Measurements from ENCODE around the gene RLBP1. TPM values are rescaled to one million over a fixed set of nuclear protein-coding genes. Genes with fewer than 3 reads are reported as not detected.

Gene RLBP1
- total RNA-seq, 1 experiment from 2014 or later, result not detected

- ChIA-PET POLR2A (ENCODE audit: unreplicated experiment) (no interaction called here), CTCF (no interaction called here)
- Histone ChIP-seq H3K36me3 (ENCODE audit: low read depth) (no peaks in the 10 kb centered on the region), H3K9me3 (ENCODE audit: insufficient read depth, low read depth) (no peaks in the 10 kb centered on the region), H3K4me3 (no peak overlapping the region), H3K9me2 (ENCODE audit: insufficient read depth) (no peaks in the 10 kb centered on the region), H3F3A (ENCODE audit: insufficient read depth, low read depth) (no peaks in the 10 kb centered on the region), H3K4me1 (replicated peaks; ENCODE audit: insufficient read depth) (no peaks in the 10 kb centered on the region), H2AFZ (no peak overlapping the region), H3K27me3 (ENCODE audit: insufficient read depth, low read depth) (0 out of 2 replicates have a peak, but pooled peaks cover 5% of the 10 kb centered on the region), H3K27ac (no peak overlapping the region), H3K4me2 (no peak overlapping the region), H4K20me1 (ENCODE audit: insufficient read depth) (no peaks in the 10 kb centered on the region), H3K79me2 (ENCODE audit: low read depth) (no peaks in the 10 kb centered on the region)
- intact Hi-C loops (cut with micrococcal nuclease; ENCODE audit: unreplicated experiment), result no loop called here
- TF ChIP-seq, protein P1, sequence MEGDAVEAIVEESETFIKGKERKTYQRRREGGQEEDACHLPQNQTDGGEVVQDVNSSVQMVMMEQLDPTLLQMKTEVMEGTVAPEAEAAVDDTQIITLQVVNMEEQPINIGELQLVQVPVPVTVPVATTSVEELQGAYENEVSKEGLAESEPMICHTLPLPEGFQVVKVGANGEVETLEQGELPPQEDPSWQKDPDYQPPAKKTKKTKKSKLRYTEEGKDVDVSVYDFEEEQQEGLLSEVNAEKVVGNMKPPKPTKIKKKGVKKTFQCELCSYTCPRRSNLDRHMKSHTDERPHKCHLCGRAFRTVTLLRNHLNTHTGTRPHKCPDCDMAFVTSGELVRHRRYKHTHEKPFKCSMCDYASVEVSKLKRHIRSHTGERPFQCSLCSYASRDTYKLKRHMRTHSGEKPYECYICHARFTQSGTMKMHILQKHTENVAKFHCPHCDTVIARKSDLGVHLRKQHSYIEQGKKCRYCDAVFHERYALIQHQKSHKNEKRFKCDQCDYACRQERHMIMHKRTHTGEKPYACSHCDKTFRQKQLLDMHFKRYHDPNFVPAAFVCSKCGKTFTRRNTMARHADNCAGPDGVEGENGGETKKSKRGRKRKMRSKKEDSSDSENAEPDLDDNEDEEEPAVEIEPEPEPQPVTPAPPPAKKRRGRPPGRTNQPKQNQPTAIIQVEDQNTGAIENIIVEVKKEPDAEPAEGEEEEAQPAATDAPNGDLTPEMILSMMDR (conservative IDR thresholded peaks at IDR 0.05), result no peak
- TF ChIP-seq EZH2 (IDR thresholded peaks at IDR 0.05; ENCODE audit: low read depth), result no peak
- BruUV-seq (replicated peaks), result no TSS peak
- no peak for DNase-seq
These were observed 9.7 kb downstream of the RLBP1 start for GRCh38 chr15:89211678-89212170.

DNA sequence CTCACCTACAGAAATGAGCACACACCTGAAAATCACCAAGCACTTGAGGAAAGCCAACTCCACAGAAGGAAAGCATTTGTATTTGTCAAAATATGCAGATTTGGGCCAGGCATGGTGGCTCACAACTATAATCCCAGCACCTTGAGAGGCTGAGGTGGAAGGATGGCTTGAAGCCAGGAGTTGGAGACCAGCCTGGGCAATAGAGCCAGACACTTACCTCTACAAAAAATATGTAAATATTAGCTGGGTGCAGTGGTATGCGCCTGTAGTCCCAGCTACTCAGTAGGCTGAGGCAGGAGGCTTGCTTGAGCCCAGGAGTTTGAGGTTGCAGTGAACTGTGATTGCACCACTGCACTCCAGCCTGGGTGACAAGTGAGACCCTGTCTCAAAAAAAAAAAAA is 12.3 kb downstream of the RLBP1 start:
- H3K9me2 ChIP-seq (ENCODE audit: insufficient read depth), result no peaks in the 10 kb centered on the region
- H3K27me3 ChIP-seq (ENCODE audit: insufficient read depth, low read depth), result no peaks in the 10 kb centered on the region
- CTCF ChIA-PET, result no interaction called here
- TF ChIP-seq EZH2 (IDR thresholded peaks at IDR 0.05; ENCODE audit: low read depth), result no peak
- TF ChIP-seq, protein P1 (conservative IDR thresholded peaks at IDR 0.05), result no peak
- DNase-seq, result no peak
- no peaks in the 10 kb centered on the region for H3K4me1 ChIP-seq (replicated peaks; ENCODE audit: insufficient read depth)
- H3K4me3 ChIP-seq, result no peak overlapping the region
- BruUV-seq (replicated peaks), result no TSS peak
- H3K36me3 ChIP-seq (ENCODE audit: low read depth), result no peaks in the 10 kb centered on the region
- H3K4me2 ChIP-seq, result no peak overlapping the region
- no peak overlapping the region for H3K27ac ChIP-seq
- H3K79me2 ChIP-seq (ENCODE audit: low read depth), result no peaks in the 10 kb centered on the region
- POLR2A ChIA-PET (ENCODE audit: unreplicated experiment), result no interaction called here
- H3K9me3 ChIP-seq (ENCODE audit: insufficient read depth, low read depth), result no peaks in the 10 kb centered on the region
- H2AFZ ChIP-seq, result no peak overlapping the region
- no peaks in the 10 kb centered on the region; the same call in 1 of the 2 replicates for H3F3A ChIP-seq (ENCODE audit: insufficient read depth, low read depth)
- intact Hi-C loops (cut with micrococcal nuclease; ENCODE audit: unreplicated experiment), result loop anchor here (5.0 kb wide), 2 partner anchors 33 to 93 kb away; partner anchors contain the start of gene FANCI
- H4K20me1 ChIP-seq (ENCODE audit: insufficient read depth), result no peaks in the 10 kb centered on the region

DNA sequence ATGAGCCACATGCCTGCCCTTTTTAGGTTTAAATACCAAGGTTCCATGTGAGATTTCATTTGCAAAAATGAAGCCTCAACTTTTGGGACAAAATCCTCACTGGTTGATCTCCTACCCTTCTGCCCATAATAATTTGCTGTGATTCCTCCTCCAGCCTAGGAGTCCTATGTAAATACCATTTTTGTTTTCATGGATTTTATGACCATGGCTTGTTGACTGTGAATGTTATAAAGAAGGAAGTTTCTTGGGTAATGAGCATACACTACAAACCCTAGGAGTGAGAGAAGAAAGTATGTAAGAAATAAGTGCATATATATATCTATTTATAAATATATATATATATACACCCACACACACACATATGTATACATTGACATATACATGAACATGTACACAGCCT is 13.1 kb downstream of the RLBP1 start:
- POLR2A ChIA-PET (ENCODE audit: unreplicated experiment), result interaction anchor here (0.7 kb wide), 1 partner anchor 308 kb away, joined by 3 read pairs; no protein-coding TSS in a partner anchor
- intact Hi-C loops (cut with micrococcal nuclease; ENCODE audit: unreplicated experiment), result loop anchor here (5.0 kb wide), 2 partner anchors 34 to 94 kb away; partner anchors contain the start of gene FANCI
- TF ChIP-seq, protein P1 (conservative IDR thresholded peaks at IDR 0.05), result no peak
- no peak for TF ChIP-seq EZH2 (IDR thresholded peaks at IDR 0.05; ENCODE audit: low read depth)
- H3K4me2 ChIP-seq, result no peak overlapping the region
- no TSS peak for BruUV-seq (replicated peaks)
- DNase-seq, result no peak
- H3K27me3 ChIP-seq (ENCODE audit: insufficient read depth, low read depth), result no peaks in the 10 kb centered on the region
- H3F3A ChIP-seq (ENCODE audit: insufficient read depth, low read depth), result peaks cover 5% of the 10 kb centered on the region; the same call in 1 of the 2 replicates
- H3K4me1 ChIP-seq (replicated peaks; ENCODE audit: insufficient read depth), result no peaks in the 10 kb centered on the region
- no peaks in the 10 kb centered on the region for H4K20me1 ChIP-seq (ENCODE audit: insufficient read depth)
- H2AFZ ChIP-seq, result no peak overlapping the region
- no peaks in the 10 kb centered on the region for H3K36me3 ChIP-seq (ENCODE audit: low read depth)
- no peaks in the 10 kb centered on the region for H3K9me3 ChIP-seq (ENCODE audit: insufficient read depth, low read depth)
- CTCF ChIA-PET, result no interaction called here
- H3K79me2 ChIP-seq (ENCODE audit: low read depth), result no peaks in the 10 kb centered on the region
- no peak overlapping the region for H3K4me3 ChIP-seq
- no peaks in the 10 kb centered on the region for H3K9me2 ChIP-seq (ENCODE audit: insufficient read depth)
- H3K27ac ChIP-seq, result no peak overlapping the region
